Dedifferentiated amniotic fluid mesenchymal stem cell (primary cell): Measurements from ENCODE around the gene TMC1.
A peak's percentile ranks its signal among the peaks of the same experiment; 100 is the strongest.
"Not testable (repeated sequence)": the region's sequence is repeated elsewhere in the genome, so short reads cannot be mapped to it uniquely, and the experiment has no call there.

ENCODE experiments used
- DNase-seq: peaks from one replicate; pipeline ENCODE4 v3.0.0-alpha.2; 2016; ENCODE audit errors: extremely low spot score

The TMC1 gene

GRCh38 chr9:72521416-72521815 is at the start of gene TMC1:
TMC1 (plus strand) TSS chr9:72521608; CDS start chr9:72648649, 127,041 bp downstream.
- DNase-seq: not testable (repeated sequence)

DNA sequence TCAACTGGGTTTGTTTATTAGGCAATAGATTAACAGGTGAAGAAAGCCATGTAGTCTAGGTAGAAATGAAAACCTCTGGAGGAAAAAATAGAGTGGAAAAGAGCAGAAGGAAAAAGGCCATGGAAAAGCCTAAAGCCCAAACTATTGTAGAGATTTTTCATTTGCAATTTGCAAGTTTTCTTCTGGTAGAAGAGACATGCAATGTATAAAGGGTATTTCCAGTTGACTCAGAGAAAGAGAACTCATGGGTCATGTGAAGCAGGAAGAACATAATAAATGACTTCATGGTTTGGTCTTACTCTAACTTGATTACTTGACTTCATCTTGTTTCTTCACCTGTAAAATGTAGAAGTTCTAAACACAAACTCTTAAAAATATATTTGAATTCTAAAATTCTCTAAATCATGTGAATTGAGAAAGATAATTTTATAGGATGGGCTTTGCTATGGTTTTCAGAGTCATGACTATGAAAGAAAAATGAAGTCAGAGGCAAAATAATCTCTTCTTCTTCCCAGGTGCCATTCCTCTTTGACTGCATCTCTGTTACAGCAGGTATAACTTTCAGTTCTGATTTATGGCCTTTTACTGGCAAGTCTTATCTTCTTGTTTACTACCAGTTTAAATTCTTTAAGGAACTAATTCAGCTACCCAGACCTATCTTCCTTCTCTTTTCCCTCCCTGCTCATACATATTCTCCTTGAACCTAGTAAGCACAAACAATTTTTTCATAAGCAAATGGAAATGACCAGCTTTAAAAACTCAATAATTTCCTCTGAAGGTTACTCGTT is 47.7 kb upstream of the TMC1 start:
- no peak for DNase-seq

DNA sequence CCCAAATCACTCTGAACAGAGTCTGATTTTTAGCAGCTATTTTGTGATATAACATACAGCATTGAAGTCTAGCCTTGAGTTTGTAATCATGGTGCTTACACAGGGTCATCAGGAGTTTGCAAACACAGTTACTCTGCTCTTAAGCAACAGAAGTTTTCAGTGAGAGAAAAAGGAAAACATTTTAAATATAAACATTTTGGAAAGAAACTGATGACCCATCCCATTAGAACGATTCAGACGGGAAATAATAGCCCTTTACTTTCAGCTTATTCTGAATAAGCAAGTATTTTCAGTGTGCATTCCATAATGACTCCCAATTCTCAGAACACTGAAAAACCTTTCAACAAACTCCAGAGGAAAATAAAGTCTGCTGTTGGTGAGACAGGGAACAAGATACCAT is 46.7 kb upstream of the TMC1 start:
- no peak for DNase-seq

DNA sequence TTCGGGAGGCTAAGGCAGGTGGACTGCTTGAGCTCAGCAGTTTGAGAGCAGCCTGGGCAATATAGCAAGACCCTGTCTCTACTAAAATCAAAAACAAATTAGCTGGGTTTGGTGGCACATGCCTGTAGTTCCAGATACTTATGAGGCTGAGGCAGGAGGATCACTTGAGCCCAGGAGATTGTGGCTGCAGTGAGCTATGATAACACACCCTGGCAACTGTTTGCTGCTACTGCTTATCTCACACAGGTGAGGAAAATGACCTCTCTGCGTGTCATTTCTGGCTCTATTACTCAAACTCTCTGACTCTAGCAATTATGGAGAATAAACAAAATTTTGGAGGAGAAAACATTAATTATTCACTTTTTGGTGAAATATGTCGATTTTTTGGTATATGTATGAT is 45.3 kb upstream of the TMC1 start:
- no peak for DNase-seq

- no peak for DNase-seq
Observed at GRCh38 chr9:72476617-72477437, 44.6 kb upstream of the TMC1 start.

DNA sequence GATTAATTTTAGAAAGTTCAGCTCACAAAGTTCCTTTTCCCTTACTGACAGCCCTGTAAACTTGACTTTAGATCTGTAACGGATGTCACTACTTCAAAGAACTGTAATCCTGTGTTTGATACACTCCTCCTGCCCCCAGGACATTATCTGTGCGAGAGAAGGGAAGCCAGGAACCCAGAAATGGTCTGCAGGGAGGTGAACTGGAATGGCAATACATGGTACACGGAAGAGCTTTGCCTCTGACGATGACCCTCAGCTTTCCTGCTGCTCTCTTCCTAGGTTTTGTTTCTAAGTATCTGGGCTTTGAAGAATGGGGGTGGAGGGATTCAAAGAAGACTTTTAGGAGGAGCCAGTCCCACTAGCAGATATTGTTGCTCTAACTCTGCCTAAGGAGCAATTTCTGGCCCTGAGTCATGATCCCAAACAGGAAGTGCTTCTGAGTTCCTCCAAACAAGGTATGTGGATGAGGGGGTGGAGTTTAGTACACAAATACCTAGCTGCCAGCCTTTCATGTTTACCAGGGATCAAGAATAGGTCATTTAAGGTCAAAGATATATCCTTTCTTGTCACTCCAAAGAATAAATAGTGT is 43.4 kb upstream of the TMC1 start:
- peak; percentile 43 for DNase-seq

- DNase-seq: no peak
Observed at GRCh38 chr9:72478966-72479365, 42.4 kb upstream of the TMC1 start.

DNA sequence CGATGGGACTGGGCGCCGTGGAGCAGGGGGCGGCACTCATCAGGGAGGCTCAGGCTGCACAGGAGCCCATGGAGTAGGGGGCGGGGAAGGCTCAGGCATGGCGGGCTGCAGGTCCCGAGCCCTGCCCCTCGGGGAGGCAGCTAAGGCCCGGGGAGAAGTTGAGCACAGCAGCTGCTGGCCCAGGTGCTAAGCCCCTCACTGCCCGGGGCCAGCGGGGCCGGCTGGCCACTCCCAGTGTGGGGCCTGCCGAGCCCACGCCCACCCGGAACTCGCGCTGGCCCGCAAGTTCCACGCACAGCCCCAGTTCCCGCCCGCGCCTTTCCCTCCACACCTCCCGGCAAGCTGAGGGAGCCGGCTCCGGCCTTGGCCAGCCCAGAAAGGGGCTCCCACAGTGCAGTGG is 41.1 kb upstream of the TMC1 start:
- DNase-seq: not testable (repeated sequence)

- no peak for DNase-seq
Observed at GRCh38 chr9:72480921-72481320, 40.5 kb upstream of the TMC1 start.

DNA sequence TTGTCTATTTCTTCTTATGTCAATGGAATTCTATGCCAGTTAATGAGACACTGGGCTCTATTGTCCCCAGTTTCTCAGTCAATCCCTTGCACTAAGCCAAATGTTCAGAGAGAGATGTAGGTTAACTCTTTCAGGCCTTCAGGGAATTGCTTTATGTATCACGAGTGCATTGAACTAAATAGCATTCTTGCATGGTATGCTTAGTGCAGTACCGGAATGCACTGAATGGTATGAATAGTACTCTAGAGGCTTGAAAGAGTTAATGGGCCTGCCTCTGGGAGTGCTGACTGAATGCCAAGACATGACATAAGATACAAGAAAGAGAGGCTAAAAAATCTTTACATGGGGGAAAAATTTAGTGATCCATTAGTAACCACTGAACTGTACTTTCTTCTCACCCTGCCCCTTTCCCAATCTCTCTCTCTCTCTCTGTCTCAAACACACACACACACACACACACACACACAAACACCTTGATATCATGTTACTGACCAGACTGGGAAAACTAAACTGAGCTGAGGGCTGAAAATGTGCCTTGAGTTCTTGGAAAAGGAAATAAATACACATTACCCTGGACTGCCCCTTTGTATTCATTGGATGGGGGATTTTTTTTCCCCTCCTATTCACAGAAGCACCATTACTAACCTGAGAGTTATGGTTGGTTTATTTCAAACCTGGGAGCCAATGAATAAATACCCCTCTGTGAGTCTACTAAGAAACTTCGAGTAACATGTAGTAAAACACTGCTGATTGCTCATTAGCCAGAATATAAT is 35.4 kb upstream of the TMC1 start:
- DNase-seq: no peak

DNA sequence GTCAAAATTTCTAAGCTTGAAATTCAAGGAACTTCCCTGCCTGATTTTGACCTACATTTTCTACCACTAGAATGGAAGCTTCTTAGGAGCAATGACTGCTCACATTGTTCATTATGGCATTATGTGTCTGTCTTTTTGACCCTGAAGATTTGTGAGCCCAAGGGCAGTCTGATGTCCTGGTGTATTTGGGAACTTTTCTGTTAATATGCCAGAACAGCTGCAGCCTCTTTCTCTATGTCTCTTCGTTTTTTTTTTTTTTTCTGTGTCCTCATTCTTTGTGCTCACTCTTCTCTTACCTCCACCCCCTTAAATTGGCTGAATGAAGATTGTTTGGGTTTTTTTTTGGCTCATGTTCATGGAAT is 34.8 kb upstream of the TMC1 start:
- no peak for DNase-seq

DNA sequence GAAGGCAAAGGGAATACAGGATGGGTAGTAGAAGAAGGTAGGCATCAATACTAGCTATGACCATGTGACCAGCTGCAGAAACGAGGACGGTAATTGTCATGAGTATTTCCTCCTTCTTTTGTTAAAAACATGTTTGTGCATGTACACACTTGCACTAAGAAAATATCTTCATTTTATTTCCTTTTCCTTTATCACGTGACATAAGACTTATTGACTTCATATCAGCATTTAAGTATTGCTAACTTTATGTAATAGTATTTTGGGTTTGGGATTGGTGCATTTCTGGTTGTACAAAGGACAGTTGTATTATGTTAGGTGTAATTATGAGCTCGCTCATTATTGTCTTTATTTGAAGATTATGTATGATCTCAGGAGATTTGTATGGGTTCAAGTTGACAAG is 33.7 kb upstream of the TMC1 start:
- DNase-seq: not testable (repeated sequence)

DNA sequence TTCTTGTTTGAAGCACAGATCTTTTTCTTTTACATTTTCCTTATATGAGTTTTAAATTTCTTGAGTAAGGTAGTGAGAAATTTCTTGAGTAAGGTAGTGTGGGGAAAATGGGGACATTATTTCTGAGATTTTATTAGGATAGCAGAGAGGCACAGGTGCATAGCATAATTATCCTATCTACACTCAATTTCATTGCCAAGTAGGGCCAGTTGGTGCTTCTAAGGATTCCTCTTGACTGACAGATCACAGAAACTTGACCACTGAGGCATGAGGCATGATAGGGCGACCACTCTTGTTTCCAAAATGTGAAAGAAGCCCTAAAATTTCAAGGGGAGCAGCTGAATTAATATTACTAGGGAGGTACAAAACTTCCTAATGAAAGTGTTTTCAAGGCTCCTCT is 31.4 kb upstream of the TMC1 start:
- DNase-seq: no peak

GRCh38 chr9:72491242-72491641 is 30.2 kb upstream of the TMC1 start:
- DNase-seq: no peak

DNA sequence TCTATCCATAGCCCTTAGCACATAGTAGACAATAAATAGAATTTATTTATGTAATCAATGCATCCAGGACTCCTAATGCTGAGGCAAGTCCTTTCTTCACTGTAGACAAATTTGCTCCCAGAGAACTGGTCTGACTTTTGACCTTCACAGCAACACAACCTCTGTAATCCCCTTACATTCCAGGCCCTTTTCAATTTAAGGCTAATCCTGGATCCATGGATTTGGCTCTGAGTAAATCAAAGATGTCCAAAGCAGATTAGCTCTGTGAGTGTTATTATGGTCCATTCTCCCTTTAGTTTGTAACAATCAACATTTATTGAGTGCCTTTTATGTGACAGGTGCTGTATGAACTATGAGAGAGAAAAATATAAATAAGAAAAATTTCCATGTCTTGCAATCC is 27.4 kb upstream of the TMC1 start:
- no peak for DNase-seq

DNA sequence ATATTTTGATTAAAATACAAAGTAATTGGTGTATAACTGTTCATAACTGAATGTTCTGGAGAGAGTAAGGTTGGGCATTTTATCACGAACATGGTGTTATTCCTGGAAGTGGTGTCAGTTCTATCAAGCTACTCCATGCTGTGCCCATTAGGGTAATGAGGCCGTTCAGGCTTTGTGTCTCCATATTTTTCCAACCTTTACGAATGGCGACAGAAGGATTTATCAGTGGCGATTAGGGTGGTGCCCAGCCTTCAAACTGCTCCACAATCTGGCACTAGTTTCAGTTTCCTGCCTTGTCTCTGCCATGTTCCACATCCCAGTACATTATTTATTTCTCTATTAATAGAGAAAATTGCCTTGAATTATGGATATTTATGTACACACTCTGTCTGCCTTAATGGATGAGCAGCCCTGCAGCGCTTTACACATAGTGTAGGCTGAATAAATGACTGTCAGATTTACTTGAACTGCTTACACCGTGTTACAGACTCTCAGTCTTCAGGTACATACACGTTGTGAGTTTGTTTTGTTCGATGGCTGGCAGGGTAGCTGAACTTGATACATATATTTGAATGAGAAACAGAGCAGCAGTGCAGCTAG is 23.9 kb upstream of the TMC1 start:
- no peak for DNase-seq

DNA sequence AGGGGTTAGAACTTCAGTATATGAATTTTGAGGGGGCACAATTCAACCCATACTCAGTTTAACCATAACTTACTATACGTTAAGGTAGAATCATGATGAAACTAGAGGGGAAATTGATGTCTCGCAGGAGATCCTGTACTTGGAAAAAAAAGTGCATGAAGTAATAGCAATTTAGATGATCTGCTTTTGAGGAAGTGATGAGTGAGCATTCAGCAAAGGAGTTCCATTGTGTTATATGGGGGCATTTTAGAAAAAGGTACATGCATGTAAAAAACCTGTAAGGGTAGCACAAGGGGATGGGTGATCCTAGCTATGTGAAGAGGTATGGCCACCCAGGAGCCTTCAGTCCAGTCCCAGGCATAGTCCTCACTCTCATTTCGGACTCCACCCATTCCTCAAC is 14.8 kb upstream of the TMC1 start:
- DNase-seq: no peak

- no peak for DNase-seq
Observed at GRCh38 chr9:72509053-72509452, 12.4 kb upstream of the TMC1 start.

DNA sequence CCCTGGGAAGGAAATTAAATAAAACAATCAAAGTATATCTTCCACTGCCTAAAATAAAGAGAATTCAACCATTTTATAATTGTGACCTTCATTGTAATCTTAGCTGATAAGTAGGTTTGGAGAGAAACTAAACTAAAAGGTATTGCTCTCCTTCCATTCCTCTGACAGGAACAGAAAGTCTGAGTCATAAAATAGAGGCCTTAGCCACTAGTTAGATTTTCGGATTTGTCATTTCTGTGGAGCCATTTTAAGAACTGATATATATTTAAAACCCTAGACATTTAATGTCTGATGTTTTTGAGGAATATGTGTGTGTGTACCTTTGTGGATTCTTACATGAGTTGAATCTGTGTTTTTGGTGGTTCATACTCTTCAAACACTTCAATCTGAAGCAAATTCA is 11.8 kb upstream of the TMC1 start:
- no peak for DNase-seq

DNA sequence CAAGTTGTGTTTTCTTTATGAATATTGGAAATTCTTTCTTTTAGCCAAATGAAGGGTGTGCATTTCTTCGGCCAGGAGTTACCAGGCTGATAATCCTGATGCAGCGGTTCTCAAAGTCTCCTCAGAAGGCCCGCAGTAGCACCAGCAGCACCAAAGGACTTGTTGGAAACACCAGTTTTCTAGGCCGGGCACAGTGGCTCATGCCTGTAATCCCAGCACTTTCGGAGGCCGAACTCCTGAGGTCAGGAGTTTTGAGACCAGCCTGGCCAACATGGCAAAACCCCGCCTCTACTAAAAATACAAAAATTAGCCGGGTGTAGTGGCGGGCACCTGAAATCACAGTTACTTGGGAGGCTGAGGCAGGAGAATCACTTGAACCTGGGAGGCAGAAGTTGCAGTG is 397 bp upstream of the TMC1 start:
- DNase-seq: not testable (repeated sequence)

GRCh38 chr9:72524820-72525540 is 3.6 kb downstream of the TMC1 start:
- peak; percentile 83 for DNase-seq
